Cardiac muscle cell (in vitro differentiated cells and primary cell): Measurements from ENCODE around the gene PRKCA. TPM values are rescaled to one million over a fixed set of nuclear protein-coding genes. Genes with fewer than 3 reads are reported as not detected.
A peak's percentile ranks its signal among the peaks of the same experiment; 100 is the strongest.

Experiments
- DNase-seq, 2 donors: peaks; one replicate each; pipeline versions ENCODE4 v3.0.0 to v3.0.0-alpha.2; 2010 to 2017; ENCODE audit warnings: low read depth in 1 of 2, low spot score in 1 of 2
- H3K27ac ChIP-seq: fragments of 200-600 bp; sonication (generic); 2 replicates; pipeline ENCODE4 v1.5.1; 2016
- H3K27me3 ChIP-seq: fragments of 200-600 bp; sonication (generic); 2 replicates; pipeline ENCODE4 v1.6.0; 2016; ENCODE audit warnings: control low read depth
- H3K36me3 ChIP-seq: fragments of 200-600 bp; sonication (generic); 2 replicates; pipeline ENCODE4 v1.5.1; 2016; ENCODE audit warnings: control low read depth
- H3K4me1 ChIP-seq: fragments of 200-600 bp; sonication (generic); 2 replicates; pipeline ENCODE4 v1.8.1; 2017; ENCODE audit warnings: low read depth, mild to moderate bottlenecking, mixed run types
- H3K4me3 ChIP-seq: fragments of 200-600 bp; sonication (generic); 2 replicates; pipeline ENCODE4 v1.5.1; 2016; ENCODE audit warnings: mild to moderate bottlenecking
- H3K9me3 ChIP-seq: fragments of 200-600 bp; sonication (generic); 2 replicates; pipeline ENCODE4 v1.5.1; 2017; ENCODE audit warnings: low read depth, mild to moderate bottlenecking, control low read depth
- polyA plus RNA-seq: library from polyadenylated mRNA; unstranded; fragments of >200 nt; fragmentation: Nextera tagmentation; extraction: Ambion mirVana; gene quantifications from 2 replicates; pipeline ENCODE4 v1.2.1, GENCODE V29; 2016
- total RNA-seq: library from RNA; depleted of rRNA; stranded (reverse); fragments of >200 nt; gene quantifications from 2 replicates; pipeline ENCODE4 v1.2.3, GENCODE V29; 2016
- TF ChIP-seq, protein P1 (sequence below): IDR thresholded peaks from 2 replicates; pipeline ENCODE4 v1.5.1; 2012; ENCODE audit warnings: low read depth, mild to moderate bottlenecking, low read length

The PRKCA gene
- total and polyA plus RNA-seq, 2 experiments from 2014 or later: 3.1 to 10.3 TPM

- no peak overlapping the region for H3K4me3 ChIP-seq
- no peaks in the 10 kb centered on the region for H3K36me3 ChIP-seq
- no peak for DNase-seq
- no peaks in the 10 kb centered on the region for H3K27me3 ChIP-seq
- H3K4me1 ChIP-seq: no peaks in the 10 kb centered on the region
- no peaks in the 10 kb centered on the region for H3K9me3 ChIP-seq
- TF ChIP-seq, protein P1, sequence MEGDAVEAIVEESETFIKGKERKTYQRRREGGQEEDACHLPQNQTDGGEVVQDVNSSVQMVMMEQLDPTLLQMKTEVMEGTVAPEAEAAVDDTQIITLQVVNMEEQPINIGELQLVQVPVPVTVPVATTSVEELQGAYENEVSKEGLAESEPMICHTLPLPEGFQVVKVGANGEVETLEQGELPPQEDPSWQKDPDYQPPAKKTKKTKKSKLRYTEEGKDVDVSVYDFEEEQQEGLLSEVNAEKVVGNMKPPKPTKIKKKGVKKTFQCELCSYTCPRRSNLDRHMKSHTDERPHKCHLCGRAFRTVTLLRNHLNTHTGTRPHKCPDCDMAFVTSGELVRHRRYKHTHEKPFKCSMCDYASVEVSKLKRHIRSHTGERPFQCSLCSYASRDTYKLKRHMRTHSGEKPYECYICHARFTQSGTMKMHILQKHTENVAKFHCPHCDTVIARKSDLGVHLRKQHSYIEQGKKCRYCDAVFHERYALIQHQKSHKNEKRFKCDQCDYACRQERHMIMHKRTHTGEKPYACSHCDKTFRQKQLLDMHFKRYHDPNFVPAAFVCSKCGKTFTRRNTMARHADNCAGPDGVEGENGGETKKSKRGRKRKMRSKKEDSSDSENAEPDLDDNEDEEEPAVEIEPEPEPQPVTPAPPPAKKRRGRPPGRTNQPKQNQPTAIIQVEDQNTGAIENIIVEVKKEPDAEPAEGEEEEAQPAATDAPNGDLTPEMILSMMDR: no peak
- no peak overlapping the region for H3K27ac ChIP-seq
These were observed 159.6 kb downstream of the PRKCA start for GRCh38 chr17:66462010-66462409.

- TF ChIP-seq, protein P1: no peak
- no peak for DNase-seq
These were observed 162.5 kb downstream of the PRKCA start for GRCh38 chr17:66464921-66465320.

GRCh38 chr17:66465701-66466100 lies 163.3 kb downstream of the PRKCA start:
- no peak for DNase-seq
- H3K4me1 ChIP-seq: peaks cover 19% of the 10 kb centered on the region
- no peak overlapping the region for H3K4me3 ChIP-seq
- H3K27ac ChIP-seq: no peak overlapping the region
- no peaks in the 10 kb centered on the region for H3K9me3 ChIP-seq
- H3K36me3 ChIP-seq: no peaks in the 10 kb centered on the region
- H3K27me3 ChIP-seq: no peaks in the 10 kb centered on the region
- TF ChIP-seq, protein P1: no peak

More at GRCh38 chr17:66464921-66465320, 162.5 kb downstream of the PRKCA start:
- H3K9me3 ChIP-seq: no peaks in the 10 kb centered on the region
- H3K36me3 ChIP-seq: no peaks in the 10 kb centered on the region
- no peaks in the 10 kb centered on the region for H3K27me3 ChIP-seq
- H3K27ac ChIP-seq: no peak overlapping the region
- H3K4me1 ChIP-seq: peaks cover 16% of the 10 kb centered on the region
- no peak overlapping the region for H3K4me3 ChIP-seq

GRCh38 chr17:66466106-66466820 lies 163.8 kb downstream of the PRKCA start:
- no peaks in the 10 kb centered on the region for H3K36me3 ChIP-seq
- no peak overlapping the region for H3K4me3 ChIP-seq
- no peak overlapping the region for H3K27ac ChIP-seq
- no peak for DNase-seq
- no peaks in the 10 kb centered on the region for H3K27me3 ChIP-seq
- TF ChIP-seq, protein P1: no peak
- H3K9me3 ChIP-seq: no peaks in the 10 kb centered on the region
- peaks cover 25% of the 10 kb centered on the region for H3K4me1 ChIP-seq

DNA sequence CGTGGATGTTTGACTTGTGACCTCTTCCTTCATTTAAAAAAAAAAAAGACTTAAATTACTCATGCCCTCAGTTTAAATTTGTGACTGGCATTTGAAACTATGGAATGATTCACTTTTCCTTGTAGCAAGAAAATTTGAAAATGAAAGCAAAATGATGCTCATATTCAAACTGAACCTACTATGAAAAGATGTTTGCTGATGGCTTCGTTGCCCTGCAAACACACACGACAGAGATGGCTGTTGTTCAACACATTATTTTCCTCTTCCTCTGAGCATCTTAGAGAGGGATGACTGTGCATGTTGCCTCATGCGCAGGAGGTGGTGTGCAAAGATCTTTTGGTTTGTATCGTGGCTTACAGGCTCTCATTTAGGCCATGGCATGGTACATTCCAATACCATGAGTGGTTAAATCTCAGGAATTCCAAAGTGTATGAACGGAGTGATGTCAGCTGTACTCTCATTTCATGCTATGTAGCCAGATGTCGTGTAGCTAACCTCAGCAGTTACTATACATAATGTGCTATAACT lies 164.5 kb downstream of the PRKCA start:
- TF ChIP-seq, protein P1: no peak
- H3K4me1 ChIP-seq: peaks cover 25% of the 10 kb centered on the region
- peak; percentile 38 to 99 for DNase-seq
- H3K4me3 ChIP-seq: no peak overlapping the region
- H3K36me3 ChIP-seq: no peaks in the 10 kb centered on the region
- no peaks in the 10 kb centered on the region for H3K27me3 ChIP-seq
- H3K9me3 ChIP-seq: no peaks in the 10 kb centered on the region
- no peak overlapping the region for H3K27ac ChIP-seq
